ENCODE measurements around the gene GRPEL2. TPM values are rescaled to one million over a fixed set of nuclear protein-coding genes. Genes with fewer than 3 reads are reported as not detected.

The GRPEL2 gene
- total RNA-seq, 1 experiment from 2014 or later = 47.3 TPM

GRCh38 chr5:149325894-149326293, 19.4 kb upstream of the GRPEL2 start:
- H3K9me3 ChIP-seq (ENCODE audit: control insufficient read depth, low read depth, low read length) = no peaks in the 10 kb centered on the region
- H4K20me1 ChIP-seq (ENCODE audit: control insufficient read depth, insufficient read depth, insufficient read length) = no peaks in the 10 kb centered on the region
- no peak overlapping the region for H4K91ac ChIP-seq (ENCODE audit: insufficient read length, low read depth, low read length)
- no peak overlapping the region for H3K27ac ChIP-seq (ENCODE audit: insufficient read length, low read depth, low read length)
- no peak for DNase-seq
- no peak overlapping the region for H2BK15ac ChIP-seq (ENCODE audit: low read depth, low read length)
- no peaks in the 10 kb centered on the region for H3K79me2 ChIP-seq (ENCODE audit: insufficient read depth, low read length)
- no peaks in the 10 kb centered on the region for H3K36me3 Mint-ChIP-seq (ENCODE audit: insufficient read depth in 1 of 3, low read depth in 3 of 3)
- no peak overlapping the region for H2AFZ ChIP-seq (ENCODE audit: low read length)
- H4K8ac ChIP-seq (replicated peaks; ENCODE audit: insufficient read length, low read depth, low read length) = no peak overlapping the region
- H2BK12ac ChIP-seq (ENCODE audit: insufficient read length, low read depth, low read length) = no peak overlapping the region
- H3K23ac ChIP-seq (ENCODE audit: insufficient read length, low read depth, low read length) = no peak overlapping the region
- no peak overlapping the region for H2AK5ac ChIP-seq (ENCODE audit: insufficient read length, low read length)
- H3K4me1 ChIP-seq (ENCODE audit: insufficient read depth, low read length) = no peaks in the 10 kb centered on the region
- no peak overlapping the region for H2BK20ac ChIP-seq (ENCODE audit: low read depth, low read length, poor library complexity, severe bottlenecking)
- no peak overlapping the region for H3T11ph ChIP-seq (ENCODE audit: low read length)
- no peak for TF ChIP-seq CTCF (conservative IDR thresholded peaks at IDR 0.05)
- H3K56ac ChIP-seq (ENCODE audit: insufficient read length, low read depth, low read length) = no peak overlapping the region
- no peaks in the 10 kb centered on the region for H3K9me3 Mint-ChIP-seq
- H3K14ac ChIP-seq (ENCODE audit: insufficient read depth, low read length) = no peak overlapping the region
- no peak overlapping the region for H3K4me2 ChIP-seq (ENCODE audit: insufficient read depth, insufficient read length, low read length)
- H3K4ac ChIP-seq (ENCODE audit: low read depth, low read length) = no peak overlapping the region
- H3K4me1 Mint-ChIP-seq = peaks cover 6 to 8% of the 10 kb centered on the region in 2 experiments
- H3K9ac ChIP-seq (ENCODE audit: extremely low read depth, insufficient read length, low read length) = no peak overlapping the region
- no peaks in the 10 kb centered on the region; the same call in 1 of the 2 replicates for H3K27me3 ChIP-seq (ENCODE audit: insufficient read depth, low read length)
- WGBS (ENCODE audit: extremely low coverage, insufficient read length, low lambda C conversion rate) = no CpG with 5 or more reads among the region's 5 CpGs
- H2BK120ac ChIP-seq (ENCODE audit: low read depth, low read length, poor library complexity, severe bottlenecking) = no peak overlapping the region
- no peak overlapping the region for H3K27ac Mint-ChIP-seq
- H3K4me3 Mint-ChIP-seq = no peak overlapping the region
- no peaks in the 10 kb centered on the region for H3K27me3 Mint-ChIP-seq (ENCODE audit: low read depth)
- no peak overlapping the region for H2BK5ac ChIP-seq (ENCODE audit: insufficient read length, low read length)
- no peaks in the 10 kb centered on the region for H3K23me2 ChIP-seq (ENCODE audit: insufficient read length, low read depth, low read length, poor library complexity, severe bottlenecking)
- no peak overlapping the region for H3K18ac ChIP-seq (ENCODE audit: insufficient read length, low read depth, low read length)
- H4K5ac ChIP-seq (ENCODE audit: insufficient read length, low read depth, low read length) = no peak overlapping the region
- H3K79me1 ChIP-seq (ENCODE audit: insufficient read depth, low read depth, low read length, poor library complexity, severe bottlenecking) = no peaks in the 10 kb centered on the region

Data from H9 (cell line).